A204.1 (cell line): ENCODE measurements around the gene FHIT.

Experiments
- FAIRE-seq: peaks from 2 replicates; lab custom pipeline; 2012; peaks lifted over from hg19 to GRCh38; lab: Jason Lieb, UNC

Gene FHIT

DNA sequence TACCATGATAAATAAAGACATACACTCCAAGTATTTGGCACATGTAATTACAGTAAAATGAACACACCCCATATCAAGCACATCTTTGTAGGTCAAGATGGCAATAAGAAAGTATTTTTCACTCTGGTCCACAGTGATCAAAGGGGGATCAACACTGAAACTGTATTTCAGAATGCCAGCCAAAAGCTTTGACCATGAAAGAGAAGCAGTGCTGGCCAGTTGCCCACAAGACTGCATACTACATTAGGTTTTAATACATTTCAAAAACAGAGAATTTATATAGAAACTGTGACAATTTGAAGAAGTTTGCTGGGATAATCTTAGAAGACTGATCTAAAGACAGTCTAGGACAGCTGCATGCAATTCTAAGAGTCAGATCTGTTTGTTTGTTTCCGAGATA is 1035.3 kb downstream of the FHIT start:
- FAIRE-seq = no peak

- FAIRE-seq = no peak
Observed at GRCh38 chr3:60207905-60208304, 1043.3 kb downstream of the FHIT start.

DNA sequence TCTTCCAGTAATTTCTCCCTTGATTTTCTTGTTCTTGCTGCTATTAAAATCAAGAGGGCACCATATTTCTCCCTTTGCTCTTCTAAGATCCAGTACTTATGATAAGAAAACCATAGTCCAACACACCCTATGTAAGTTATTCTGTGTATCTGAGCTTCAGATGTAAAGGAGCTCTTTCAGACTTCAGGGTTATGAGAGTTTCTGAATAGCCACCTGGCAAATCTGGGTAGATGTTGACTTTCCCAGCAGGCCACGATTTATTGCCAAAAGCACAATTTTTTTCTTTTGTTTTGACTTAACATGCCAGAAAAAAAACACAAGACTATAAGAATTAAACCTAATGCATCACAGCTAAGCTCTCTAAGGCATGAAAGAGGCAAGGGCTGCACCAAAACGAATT is 1045.0 kb downstream of the FHIT start:
- FAIRE-seq = no peak

DNA sequence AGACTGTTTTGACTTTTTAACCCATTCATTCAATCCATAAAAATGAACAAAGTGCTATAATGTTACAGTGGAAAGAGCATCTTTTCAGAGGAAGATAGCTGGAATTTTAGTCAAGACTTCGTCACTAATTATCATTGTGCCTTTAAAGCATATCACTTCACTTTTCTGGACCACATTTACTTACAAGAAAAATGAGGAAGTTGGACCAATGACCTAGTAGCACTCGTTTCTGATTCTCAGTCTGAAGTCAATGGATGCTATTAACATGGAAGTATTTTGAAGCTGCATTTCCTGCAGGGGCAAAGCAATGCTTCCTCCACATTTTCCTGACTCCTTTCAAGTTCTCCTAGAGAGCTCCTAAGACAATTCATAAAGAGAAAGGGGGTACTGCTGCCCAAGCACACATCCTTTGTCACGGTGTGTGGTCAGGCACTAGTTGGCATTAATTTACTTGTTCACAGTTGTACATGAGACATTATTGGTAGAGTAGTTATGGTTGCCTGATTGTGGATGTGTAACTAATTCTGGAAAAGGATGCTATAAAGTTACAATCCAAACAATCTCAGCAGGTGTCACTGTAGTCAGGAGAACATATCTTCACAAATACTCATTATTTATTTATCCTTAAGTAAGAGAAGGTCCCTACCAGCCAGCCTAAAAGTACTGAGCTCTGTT is 1049.1 kb downstream of the FHIT start:
- FAIRE-seq = no peak

- FAIRE-seq = no peak
Observed at GRCh38 chr3:60199306-60199705, 1051.9 kb downstream of the FHIT start.

- no peak for FAIRE-seq
Observed at GRCh38 chr3:60198179-60198720, 1053.0 kb downstream of the FHIT start.

DNA sequence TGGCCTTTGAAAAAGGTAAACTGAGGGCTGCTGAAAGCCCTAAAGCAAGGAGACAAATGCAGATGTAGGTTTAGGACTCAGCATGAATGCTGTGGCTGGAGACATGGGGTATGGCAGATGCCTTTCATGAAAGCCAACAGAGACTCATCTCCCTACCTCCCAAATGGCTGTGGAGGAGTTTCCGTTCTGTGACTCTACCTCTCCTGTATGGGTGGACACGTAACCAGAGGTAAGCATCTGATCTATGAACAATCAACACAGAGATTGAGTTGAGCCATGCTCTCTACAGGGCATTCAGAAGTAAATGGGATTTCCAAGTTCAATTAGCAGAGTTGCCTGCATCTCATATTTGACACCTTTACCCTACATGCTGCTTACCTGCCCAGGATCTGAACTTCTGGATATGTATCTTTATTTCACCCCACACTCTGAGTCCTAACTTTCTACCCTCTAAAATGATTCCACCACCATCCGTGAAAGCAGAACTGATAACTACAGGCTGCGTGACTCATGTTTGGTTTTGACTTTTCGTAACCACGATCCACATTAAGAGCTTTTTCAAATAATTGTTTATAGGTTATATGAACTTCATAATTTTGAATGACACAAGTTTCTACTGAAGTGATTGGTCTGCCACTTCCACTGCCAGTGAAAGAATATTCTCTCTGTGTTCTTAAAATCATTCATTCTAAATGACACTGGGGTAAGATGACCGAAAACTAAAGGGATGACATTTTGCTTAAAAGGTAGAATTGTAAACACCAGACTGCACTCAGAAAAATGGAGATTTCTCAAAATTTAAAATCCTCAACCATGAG is 1058.7 kb downstream of the FHIT start:
- FAIRE-seq = no peak

DNA sequence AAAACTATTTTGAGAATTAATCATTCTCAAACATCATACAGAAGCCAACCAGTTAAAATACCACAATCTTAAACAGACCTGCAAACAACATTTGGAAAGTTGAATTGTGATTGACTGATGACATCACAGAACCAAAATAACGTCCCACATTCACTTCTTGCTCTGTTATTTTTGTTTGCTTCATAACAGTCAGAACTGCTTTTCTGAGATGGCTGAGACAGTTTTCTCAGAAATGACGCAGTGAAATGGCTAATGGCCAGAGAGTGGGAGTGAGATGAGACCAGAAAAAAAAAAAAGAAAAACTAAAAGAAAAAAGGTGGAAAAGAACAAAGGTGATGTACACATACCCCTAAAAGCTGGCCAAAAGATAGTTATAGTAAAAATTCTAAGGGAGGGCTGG is 1061.2 kb downstream of the FHIT start:
- FAIRE-seq = no peak

DNA sequence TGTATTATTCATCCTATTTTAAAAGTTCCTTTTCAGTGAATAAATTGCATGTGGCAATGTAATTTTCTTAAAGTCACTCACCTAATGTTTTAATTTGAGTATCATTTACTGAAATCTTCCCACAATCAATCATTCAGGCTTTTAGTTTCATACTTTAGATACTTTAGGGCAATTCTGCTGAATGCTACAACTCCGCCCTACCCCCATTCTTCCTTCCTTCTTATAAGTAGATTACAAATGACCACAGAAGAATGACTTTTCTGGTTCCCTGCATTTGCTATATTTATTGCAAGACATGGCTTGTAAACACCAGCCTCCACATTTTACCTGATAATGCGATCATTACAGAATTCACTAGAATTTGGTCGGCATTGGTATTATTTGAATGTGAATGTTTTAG is 1061.9 kb downstream of the FHIT start:
- FAIRE-seq = no peak

- FAIRE-seq = no peak
Observed at GRCh38 chr3:60188803-60189202, 1062.4 kb downstream of the FHIT start.

DNA sequence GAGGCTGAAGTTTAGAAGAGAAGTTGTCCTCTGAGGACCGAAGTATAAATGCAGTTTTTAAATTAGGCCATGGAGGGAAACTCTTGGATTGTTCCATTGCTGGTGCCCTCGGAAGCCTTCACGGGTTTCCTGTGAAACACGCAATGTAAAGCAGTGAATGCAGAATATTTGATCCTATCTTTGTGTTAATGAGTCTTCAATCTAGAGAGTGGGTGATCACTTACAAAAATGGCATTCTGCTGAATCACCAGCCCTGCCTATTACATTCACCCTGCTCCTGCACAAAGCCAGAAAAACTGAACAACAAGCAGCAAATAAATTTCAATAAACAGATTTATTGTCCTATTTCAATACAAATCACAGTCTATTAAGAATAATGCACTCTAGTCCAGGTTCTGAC is 1063.9 kb downstream of the FHIT start:
- FAIRE-seq = no peak

DNA sequence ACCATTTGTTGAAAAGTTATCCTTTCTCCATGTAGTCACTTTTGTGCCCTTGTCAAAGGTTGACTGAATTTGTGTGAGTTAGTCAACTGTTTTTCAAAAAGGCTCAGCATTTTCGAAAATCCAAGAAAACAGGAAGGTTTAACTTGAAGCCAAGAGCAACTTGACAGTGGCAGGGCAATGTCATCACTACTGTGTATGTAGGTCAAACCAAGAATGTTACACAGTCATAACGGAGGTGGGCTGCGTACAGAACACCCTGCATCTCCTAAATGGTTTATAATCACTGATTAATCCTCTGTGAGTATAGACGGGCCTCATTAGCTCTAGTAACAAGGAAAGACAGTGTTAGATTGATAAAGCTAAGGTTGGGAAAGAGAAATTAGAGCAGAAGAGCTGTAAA is 1064.9 kb downstream of the FHIT start:
- no peak for FAIRE-seq

DNA sequence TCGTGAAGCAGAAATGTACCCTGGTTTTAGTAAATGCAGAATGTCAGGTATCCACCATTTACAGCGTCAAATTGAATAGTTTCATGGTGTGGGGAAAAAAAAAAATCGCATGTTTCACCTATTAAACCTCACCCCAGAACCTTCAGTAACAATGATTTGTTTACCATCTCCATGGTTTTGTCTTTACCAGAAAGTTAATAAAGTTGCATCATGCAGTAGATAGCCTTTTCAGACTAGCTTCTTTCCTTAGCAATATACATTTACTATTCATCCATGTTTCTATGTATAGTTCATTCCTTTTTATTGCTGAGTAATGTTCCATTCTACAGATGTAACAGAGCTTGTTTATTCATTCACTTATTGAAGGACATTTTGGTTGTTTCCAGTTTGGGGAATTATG is 1066.1 kb downstream of the FHIT start:
- no peak for FAIRE-seq

GRCh38 chr3:60182697-60183096 is 1068.6 kb downstream of the FHIT start:
- no peak for FAIRE-seq

DNA sequence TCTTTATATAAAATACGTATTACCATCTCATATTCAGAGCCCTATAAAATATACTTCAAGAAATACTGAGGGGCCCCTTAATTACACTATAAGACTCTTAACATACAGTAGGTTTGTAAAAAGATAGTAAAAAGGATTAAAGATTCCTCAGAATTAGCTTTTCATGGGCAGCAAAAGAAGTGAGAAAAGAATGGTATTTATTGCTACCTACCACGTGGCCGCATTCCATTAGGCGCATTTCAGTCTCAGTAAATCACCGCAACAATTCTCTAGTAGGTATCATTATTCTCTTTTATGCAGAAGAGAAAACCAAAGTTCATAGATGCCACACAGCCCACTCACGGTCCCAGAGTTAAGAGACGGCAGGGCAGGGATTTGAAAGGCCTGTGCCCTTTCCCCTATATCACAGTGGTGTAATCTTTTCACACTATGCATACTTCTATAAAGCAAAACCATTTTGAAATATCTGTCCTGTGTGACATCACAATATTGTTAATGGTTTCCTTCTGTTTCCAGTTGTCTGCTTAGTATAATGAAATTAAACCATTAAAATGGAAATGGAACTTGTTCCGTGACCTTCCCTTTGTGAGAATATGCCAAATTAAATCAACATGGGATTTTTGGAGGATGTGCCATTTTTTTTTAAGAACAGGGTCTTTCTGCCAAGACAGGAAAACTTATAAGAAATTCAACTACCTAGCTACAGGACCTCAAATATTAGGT is 1072.2 kb downstream of the FHIT start:
- FAIRE-seq = no peak

GRCh38 chr3:60177726-60178125 is 1073.5 kb downstream of the FHIT start:
- FAIRE-seq = no peak

DNA sequence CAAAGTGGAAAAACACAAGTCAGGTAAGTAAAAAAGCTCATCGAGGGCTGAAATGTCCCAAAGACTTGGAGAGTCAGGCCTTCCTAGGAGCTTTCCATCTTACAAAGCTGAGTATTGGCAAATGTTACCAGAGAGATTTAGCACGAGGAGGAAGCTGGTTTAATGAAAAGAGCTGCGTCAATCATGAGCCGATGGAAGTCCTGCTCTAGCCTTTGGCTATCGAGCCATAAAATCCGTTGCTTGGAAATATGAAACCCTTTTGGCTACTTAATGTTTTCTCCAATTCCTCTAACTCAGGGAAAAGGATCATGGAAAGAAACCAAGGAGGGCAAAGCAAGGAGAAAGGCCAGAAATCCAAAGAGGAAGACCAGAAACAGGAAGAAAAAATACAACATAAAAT is 1074.6 kb downstream of the FHIT start:
- no peak for FAIRE-seq

DNA sequence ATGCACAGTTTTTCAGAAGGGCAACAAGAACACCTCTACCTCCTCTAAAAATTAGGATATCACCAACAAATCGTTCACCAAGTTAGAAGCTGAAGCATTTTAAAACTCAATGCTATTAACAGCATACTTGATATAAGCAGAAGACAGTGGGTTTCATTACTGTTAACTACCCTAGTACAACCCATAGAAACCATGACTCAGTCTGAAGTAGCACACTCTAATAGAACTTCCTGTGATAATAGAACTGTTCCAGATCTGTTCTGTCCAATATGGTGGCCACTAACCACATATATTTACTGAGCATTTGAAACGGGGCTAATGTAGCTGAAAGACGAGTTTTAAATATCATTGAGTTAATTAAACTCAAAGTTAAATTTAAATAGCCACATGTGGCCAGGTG is 1075.6 kb downstream of the FHIT start:
- no peak for FAIRE-seq

DNA sequence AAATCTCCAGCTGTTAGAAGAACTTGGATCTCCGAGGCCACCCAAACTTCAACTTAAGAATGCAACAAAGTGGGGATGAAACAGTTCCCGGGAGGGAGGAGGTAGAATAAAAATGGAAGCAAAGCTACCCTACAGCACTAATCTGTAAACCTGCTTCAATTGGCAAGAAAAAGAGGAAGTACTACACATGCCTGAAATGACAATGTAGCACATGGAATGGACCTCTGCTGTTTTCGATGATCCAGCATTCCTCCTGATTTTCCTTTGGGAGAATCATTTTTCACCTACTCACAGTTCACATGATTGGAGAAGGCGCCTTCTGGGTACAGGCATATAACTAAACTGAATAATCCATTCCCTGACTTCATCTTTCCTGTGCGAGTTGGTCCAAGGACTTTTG is 1081.5 kb downstream of the FHIT start:
- FAIRE-seq = no peak

DNA sequence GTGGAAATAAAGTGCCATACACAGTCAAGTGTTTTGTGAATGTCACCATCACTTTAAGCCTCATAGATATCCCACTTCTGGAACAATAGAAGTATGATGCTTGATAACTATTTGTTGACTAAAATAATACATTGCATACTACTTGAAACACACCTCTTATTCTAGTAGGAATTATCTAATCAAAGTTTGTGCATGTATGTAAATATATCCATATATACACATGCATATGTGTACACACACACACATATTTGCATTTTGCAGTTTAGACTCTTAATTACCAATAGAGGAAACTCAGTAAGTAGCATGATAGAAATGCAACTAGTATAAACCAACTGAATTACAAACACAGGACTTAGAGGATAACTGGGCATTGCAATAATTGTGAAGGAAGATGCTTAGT is 1084.1 kb downstream of the FHIT start:
- no peak for FAIRE-seq

- no peak for FAIRE-seq
Observed at GRCh38 chr3:60160822-60161748, 1090.2 kb downstream of the FHIT start.
